Measurements from ENCODE around the gene KIR2DL3. TPM values are rescaled to one million over a fixed set of nuclear protein-coding genes. Genes with fewer than 3 reads are reported as not detected.
"Not testable (repeated sequence)": the region's sequence is repeated elsewhere in the genome, so short reads cannot be mapped to it uniquely, and the experiment has no call there.

KIR2DL3 gene
- total RNA-seq, 1 experiment from 2014 or later: not detected

- in situ Hi-C loops (cut with HindIII; ENCODE audit: low pct_unique_long_range_greater_than_20kb, low sequenced_read_pairs): no loop called here
- no peak for DNase-seq (ENCODE audit: low read depth)
Measured at GRCh38 chr19:54738715-54739114, 402 bp downstream of the KIR2DL3 start.

GRCh38 chr19:54739587-54740497, 1.5 kb downstream of the KIR2DL3 start:
- DNase-seq (ENCODE audit: low read depth): no peak
- in situ Hi-C loops (cut with HindIII; ENCODE audit: low pct_unique_long_range_greater_than_20kb, low sequenced_read_pairs): no loop called here

- DNase-seq (ENCODE audit: low read depth); in situ Hi-C loops (cut with HindIII; ENCODE audit: low pct_unique_long_range_greater_than_20kb, low sequenced_read_pairs): not testable (repeated sequence)
Measured at GRCh38 chr19:54741950-54742349, 3.6 kb downstream of the KIR2DL3 start.

- DNase-seq (ENCODE audit: low read depth); in situ Hi-C loops (cut with HindIII; ENCODE audit: low pct_unique_long_range_greater_than_20kb, low sequenced_read_pairs): not testable (repeated sequence)
Measured at GRCh38 chr19:54744080-54744479, 5.8 kb downstream of the KIR2DL3 start.

- in situ Hi-C loops (cut with HindIII; ENCODE audit: low pct_unique_long_range_greater_than_20kb, low sequenced_read_pairs): not testable (repeated sequence)
- DNase-seq (ENCODE audit: low read depth): peak; percentile 79
Measured at GRCh38 chr19:54747614-54748322, 9.5 kb downstream of the KIR2DL3 start.

- in situ Hi-C loops (cut with HindIII; ENCODE audit: low pct_unique_long_range_greater_than_20kb, low sequenced_read_pairs); DNase-seq (ENCODE audit: low read depth): not testable (repeated sequence)
Measured at GRCh38 chr19:54750276-54750675, 12.0 kb downstream of the KIR2DL3 start.

- in situ Hi-C loops (cut with HindIII; ENCODE audit: low pct_unique_long_range_greater_than_20kb, low sequenced_read_pairs): not testable (repeated sequence)
Measured at GRCh38 chr19:54756204-54757110, 18.1 kb downstream of the KIR2DL3 start.

GRCh38 chr19:54758577-54758976, 20.3 kb downstream of the KIR2DL3 start:
- DNase-seq (ENCODE audit: low read depth); in situ Hi-C loops (cut with HindIII; ENCODE audit: low pct_unique_long_range_greater_than_20kb, low sequenced_read_pairs): not testable (repeated sequence)

More at GRCh38 chr19:54756204-54757110, 18.1 kb downstream of the KIR2DL3 start:
- DNase-seq (ENCODE audit: low read depth): not testable (repeated sequence)

GRCh38 chr19:54764219-54764618, 25.9 kb downstream of the KIR2DL3 start:
- DNase-seq (ENCODE audit: low read depth): peak; percentile 65
- in situ Hi-C loops (cut with HindIII; ENCODE audit: low pct_unique_long_range_greater_than_20kb, low sequenced_read_pairs): not testable (repeated sequence)

GRCh38 chr19:54766464-54766863, 28.2 kb downstream of the KIR2DL3 start:
- in situ Hi-C loops (cut with HindIII; ENCODE audit: low pct_unique_long_range_greater_than_20kb, low sequenced_read_pairs); DNase-seq (ENCODE audit: low read depth): not testable (repeated sequence)

- in situ Hi-C loops (cut with HindIII; ENCODE audit: low pct_unique_long_range_greater_than_20kb, low sequenced_read_pairs); DNase-seq (ENCODE audit: low read depth): not testable (repeated sequence)
Measured at GRCh38 chr19:54769646-54770045, 31.3 kb downstream of the KIR2DL3 start, which contains the start of gene KIR2DL1. KIR2DL1 (plus strand) TSS chr19:54769793; CDS start chr19:54769851, 58 bp downstream.

GRCh38 chr19:54770511-54770910, 32.2 kb downstream of the KIR2DL3 start:
- in situ Hi-C loops (cut with HindIII; ENCODE audit: low pct_unique_long_range_greater_than_20kb, low sequenced_read_pairs); DNase-seq (ENCODE audit: low read depth): not testable (repeated sequence)

GRCh38 chr19:54771018-54771960, 33.0 kb downstream of the KIR2DL3 start:
- in situ Hi-C loops (cut with HindIII; ENCODE audit: low pct_unique_long_range_greater_than_20kb, low sequenced_read_pairs): not testable (repeated sequence)
- peak; percentile 98 for DNase-seq (ENCODE audit: low read depth)

GRCh38 chr19:54772666-54773065, 34.4 kb downstream of the KIR2DL3 start:
- in situ Hi-C loops (cut with HindIII; ENCODE audit: low pct_unique_long_range_greater_than_20kb, low sequenced_read_pairs); DNase-seq (ENCODE audit: low read depth): not testable (repeated sequence)

- in situ Hi-C loops (cut with HindIII; ENCODE audit: low pct_unique_long_range_greater_than_20kb, low sequenced_read_pairs); DNase-seq (ENCODE audit: low read depth): not testable (repeated sequence)
Measured at GRCh38 chr19:54775095-54775815, 36.9 kb downstream of the KIR2DL3 start.

GRCh38 chr19:54775830-54776229, 37.5 kb downstream of the KIR2DL3 start:
- in situ Hi-C loops (cut with HindIII; ENCODE audit: low pct_unique_long_range_greater_than_20kb, low sequenced_read_pairs); DNase-seq (ENCODE audit: low read depth): not testable (repeated sequence)
